ENCODE measurements around the gene TJAP1.

DNA sequence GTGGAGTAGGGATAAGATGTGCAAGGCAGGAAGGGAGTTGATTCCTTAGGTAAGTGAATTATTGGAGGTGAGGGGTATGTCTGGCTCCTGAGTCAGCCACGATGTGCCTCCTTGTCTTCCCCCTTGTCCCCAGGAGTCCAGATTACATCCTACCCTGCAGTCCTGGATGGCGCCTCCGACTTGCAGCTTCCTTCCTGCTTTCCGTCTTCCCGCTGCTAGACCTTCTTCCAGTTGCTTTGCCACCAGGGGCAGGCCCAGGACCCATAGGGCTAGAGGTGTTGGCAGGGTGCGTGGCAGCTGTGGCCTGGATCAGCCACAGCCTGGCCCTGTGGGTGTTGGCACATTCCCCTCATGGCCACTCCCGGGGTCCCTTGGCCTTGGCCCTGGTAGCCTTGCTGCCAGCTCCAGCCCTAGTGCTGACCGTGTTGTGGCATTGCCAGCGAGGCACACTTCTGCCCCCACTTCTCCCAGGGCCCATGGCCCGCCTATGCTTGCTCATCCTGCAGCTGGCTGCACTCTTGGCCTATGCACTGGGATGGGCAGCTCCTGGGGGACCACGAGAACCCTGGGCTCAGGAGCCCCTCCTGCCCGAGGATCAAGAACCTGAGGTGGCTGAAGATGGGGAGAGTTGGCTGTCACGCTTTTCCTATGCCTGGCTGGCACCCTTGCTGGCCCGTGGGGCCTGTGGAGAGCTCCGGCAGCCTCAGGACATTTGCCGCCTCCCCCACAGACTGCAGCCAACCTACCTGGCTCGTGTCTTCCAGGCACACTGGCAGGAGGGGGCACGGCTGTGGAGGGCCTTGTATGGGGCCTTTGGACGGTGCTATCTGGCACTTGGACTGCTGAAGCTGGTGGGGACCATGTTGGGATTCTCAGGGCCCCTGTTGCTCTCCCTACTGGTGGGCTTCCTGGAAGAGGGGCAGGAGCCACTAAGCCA is 45.1 kb upstream of the TJAP1 start:
- no peak for TF ChIP-seq POLR2A (IDR thresholded peaks at IDR 0.05)
- TF ChIP-seq, protein P1, sequence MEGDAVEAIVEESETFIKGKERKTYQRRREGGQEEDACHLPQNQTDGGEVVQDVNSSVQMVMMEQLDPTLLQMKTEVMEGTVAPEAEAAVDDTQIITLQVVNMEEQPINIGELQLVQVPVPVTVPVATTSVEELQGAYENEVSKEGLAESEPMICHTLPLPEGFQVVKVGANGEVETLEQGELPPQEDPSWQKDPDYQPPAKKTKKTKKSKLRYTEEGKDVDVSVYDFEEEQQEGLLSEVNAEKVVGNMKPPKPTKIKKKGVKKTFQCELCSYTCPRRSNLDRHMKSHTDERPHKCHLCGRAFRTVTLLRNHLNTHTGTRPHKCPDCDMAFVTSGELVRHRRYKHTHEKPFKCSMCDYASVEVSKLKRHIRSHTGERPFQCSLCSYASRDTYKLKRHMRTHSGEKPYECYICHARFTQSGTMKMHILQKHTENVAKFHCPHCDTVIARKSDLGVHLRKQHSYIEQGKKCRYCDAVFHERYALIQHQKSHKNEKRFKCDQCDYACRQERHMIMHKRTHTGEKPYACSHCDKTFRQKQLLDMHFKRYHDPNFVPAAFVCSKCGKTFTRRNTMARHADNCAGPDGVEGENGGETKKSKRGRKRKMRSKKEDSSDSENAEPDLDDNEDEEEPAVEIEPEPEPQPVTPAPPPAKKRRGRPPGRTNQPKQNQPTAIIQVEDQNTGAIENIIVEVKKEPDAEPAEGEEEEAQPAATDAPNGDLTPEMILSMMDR (IDR thresholded peaks at IDR 0.05) = no peak

Data from testis (tissue), 2 donors.